HG02885 (cell line): ENCODE results near the gene RNF114.
"Not testable (repeated sequence)": the region's sequence is repeated elsewhere in the genome, so short reads cannot be mapped to it uniquely, and the experiment has no call there.

Source experiments
- ATAC-seq: cut with Tn5 transposase; IDR thresholded peaks from one replicate; pipeline ENCODE4 v1.9.1; 2021; ENCODE audit warnings: mild to moderate bottlenecking; ENCODE audit not compliant: unreplicated experiment, poor library complexity

Gene RNF114

DNA sequence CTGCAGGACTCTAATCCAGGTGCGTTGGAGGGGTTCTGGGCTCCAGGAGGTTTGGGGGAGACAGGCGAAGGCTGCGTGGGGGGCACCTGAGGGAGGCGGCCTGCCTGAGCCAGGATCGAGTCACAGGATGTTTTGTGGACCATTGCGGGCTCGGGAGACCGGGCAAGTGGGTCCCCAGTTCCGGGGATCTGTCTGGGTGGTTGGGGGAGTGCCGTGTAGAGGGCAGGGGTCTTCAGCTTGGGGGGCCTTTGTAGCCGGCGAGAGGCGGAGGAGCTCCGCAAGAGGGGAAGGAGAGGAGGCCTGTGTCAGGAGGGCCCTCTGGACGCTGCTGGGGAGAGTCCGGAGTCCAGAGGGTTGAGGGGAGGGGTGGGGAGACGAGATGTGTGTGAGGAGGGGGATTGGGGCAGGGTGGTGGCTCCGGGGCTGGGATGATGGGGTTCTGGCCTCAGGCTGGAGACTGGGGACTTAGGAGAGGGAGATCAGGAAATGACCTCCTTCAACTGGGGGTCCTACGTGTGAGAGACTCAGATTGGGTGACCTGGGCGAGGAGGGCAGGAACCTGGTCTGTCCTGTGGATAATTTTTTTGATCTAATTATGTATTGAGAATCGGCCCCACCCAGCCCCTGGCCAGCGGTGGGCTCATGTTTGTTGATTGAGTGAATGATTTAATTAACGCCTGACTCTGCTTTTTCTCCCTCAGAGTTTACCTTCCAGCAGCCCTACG, 47.1 kb downstream of the RNF114 start:
- ATAC-seq: no peak

DNA sequence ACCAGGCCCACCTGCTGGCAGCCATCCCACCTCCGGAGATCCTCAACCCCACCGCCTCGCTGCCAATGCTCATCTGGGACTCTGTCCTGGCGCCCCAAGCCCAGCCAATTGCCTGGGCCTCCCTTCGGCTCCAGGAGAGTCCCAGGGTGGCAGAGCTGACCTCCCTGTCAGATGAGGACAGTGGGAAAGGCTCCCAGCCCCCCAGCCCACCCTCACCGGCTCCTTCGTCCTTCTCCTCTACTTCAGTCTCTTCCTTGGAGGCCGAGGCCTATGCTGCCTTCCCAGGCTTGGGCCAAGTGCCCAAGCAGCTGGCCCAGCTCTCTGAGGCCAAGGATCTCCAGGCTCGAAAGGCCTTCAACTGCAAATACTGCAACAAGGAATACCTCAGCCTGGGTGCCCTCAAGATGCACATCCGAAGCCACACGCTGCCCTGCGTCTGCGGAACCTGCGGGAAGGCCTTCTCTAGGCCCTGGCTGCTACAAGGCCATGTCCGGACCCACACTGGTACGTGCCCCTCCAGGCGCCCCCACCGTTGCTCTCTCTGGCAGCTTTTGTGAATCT, 47.7 kb downstream of the RNF114 start:
- ATAC-seq: no peak

DNA sequence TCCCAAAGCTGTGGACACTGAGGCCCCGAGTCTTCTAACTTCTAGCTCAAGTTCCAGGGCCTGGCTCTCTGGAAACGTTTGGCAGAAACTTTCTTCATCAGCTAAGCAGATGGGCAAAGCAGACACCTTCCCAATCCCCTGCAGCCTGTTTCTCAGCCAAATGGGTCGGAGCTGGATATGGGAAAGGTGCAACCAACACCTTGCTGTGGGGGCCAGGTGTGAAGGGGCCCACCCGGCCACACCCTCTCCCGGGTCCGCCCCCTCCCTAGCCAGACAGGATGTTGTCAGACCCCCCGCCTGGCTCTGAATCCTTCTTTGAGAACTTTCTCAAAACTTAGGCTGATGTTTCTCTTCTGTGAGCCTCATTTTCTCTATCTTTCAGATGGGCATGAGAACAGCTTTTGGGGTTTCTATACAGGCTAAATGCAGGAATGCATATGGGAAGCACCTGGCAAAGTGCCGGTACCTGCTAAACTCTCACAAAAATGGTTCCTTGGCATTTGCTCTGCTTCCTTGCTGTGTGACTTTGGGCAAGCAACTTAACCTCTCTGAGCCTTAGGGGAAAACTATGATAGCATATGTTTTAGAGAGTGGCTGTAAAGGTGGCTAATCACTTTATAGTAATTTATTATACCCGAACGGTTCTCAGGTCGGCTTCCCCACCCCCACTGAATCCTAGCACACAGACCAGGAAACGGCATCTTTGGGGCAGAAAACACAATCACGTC, 48.4 kb downstream of the RNF114 start:
- ATAC-seq: no peak

DNA sequence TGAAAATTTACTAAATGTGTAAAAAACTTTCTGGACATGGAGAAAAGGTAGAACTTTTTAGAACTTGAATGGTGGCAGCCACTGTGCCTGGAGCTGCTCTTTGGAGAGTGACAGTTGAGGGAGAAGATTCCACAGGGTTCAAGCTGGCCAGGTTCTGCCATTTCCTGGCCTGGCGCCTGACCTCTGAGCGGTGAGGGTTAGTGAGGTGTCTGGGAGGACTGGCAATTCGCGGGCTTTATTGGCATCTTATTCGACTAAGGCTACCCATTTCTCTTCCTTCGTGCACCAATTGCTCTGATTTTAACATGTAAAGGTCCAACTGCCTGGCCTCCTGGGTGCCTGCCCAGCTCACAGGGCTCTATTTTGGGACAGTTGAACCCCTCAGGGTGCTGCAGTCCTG, 49.0 kb downstream of the RNF114 start:
- no peak for ATAC-seq

DNA sequence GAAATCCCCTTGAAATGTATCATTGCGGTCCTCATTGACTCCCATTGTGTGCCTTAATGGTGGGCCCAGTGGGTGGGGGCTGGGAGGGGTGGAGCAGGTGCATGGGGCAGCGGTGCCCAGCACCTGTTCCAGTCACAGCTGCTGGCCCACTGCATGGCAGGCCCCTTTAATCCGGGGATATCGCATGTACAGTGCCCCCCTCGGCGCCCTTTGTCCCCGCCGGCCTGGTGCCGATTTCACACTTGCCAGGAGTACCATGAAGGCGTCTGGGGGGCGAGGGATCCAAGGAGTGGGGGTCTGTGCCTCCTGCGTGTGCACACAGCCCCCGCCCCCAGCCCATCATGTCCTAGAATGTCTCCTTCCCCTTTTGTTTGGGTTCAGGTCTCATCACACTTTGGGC, 49.4 kb downstream of the RNF114 start:
- no peak for ATAC-seq

DNA sequence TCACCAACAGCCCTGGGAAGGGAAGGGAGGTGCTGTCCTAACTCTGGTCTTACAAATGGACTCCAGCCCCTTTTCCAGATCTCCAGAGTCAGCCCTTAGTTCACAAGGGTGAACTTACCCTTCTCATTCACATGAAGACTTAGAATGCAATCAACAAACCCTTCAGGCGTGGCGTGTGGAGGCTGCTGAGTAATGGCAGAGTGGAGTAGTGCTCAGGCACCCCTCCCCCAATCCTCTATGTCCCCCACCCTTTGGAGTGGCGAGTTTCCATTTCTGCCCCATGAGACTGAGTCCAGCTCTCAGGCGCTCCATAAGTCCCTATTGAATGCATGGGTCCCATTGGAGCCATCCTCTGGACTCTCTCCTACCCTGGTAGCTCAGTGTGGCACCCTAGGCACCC, 49.9 kb downstream of the RNF114 start:
- no peak for ATAC-seq

DNA sequence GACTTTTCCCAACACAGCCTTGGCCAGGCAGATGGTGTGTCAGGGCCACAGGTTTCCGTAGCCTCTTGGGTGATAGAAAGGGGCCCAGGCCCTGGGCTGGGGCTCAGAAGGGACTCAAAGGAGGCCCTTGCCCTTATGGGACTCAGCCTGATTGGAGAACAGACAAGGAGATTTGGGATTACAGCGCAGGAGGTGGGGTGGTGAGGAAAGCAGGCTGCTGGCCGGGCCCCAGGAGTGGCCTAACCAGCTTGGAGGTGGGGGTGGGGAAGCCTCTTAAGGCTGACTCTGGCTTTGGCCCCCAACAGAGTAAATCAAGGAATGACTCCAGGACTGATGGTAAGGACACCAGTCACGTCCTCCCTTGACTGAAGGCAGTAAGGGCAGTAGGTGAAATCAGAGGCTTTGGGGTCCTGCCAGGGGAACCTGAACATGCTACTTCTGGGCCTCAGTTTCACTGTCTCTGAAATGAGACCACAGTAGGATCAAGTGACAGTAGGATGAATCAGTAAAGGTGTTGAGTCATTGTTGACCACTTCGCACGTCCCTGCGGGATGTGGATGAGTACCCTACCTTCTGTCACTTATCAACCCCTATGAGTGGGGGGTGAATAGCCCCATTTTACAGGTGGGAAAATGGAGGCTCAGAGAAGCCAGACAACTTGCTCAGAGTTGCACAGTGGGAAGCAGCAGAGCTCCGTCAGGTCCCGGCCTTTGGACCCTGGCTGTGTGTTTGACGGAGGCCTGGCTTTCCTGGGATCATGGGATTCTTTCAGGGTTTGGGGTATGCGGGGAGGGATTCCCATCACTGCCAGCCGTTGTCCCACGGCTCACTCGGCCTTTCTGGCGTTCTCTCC, 51.0 kb downstream of the RNF114 start:
- no peak for ATAC-seq

DNA sequence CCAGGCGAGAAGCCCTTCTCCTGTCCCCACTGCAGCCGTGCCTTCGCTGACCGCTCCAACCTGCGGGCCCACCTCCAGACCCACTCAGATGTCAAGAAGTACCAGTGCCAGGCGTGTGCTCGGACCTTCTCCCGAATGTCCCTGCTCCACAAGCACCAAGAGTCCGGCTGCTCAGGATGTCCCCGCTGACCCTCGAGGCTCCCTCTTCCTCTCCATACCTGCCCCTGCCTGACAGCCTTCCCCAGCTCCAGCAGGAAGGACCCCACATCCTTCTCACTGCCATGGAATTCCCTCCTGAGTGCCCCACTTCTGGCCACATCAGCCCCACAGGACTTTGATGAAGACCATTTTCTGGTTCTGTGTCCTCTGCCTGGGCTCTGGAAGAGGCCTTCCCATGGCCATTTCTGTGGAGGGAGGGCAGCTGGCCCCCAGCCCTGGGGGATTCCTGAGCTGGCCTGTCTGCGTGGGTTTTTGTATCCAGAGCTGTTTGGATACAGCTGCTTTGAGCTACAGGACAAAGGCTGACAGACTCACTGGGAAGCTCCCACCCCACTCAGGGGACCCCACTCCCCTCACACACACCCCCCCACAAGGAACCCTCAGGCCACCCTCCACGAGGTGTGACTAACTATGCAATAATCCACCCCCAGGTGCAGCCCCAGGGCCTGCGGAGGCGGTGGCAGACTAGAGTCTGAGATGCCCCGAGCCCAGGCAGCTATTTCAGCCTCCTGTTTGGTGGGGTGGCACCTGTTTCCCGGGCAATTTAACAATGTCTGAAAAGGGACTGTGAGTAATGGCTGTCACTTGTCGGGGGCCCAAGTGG, 51.9 kb downstream of the RNF114 start:
- ATAC-seq: no peak

DNA sequence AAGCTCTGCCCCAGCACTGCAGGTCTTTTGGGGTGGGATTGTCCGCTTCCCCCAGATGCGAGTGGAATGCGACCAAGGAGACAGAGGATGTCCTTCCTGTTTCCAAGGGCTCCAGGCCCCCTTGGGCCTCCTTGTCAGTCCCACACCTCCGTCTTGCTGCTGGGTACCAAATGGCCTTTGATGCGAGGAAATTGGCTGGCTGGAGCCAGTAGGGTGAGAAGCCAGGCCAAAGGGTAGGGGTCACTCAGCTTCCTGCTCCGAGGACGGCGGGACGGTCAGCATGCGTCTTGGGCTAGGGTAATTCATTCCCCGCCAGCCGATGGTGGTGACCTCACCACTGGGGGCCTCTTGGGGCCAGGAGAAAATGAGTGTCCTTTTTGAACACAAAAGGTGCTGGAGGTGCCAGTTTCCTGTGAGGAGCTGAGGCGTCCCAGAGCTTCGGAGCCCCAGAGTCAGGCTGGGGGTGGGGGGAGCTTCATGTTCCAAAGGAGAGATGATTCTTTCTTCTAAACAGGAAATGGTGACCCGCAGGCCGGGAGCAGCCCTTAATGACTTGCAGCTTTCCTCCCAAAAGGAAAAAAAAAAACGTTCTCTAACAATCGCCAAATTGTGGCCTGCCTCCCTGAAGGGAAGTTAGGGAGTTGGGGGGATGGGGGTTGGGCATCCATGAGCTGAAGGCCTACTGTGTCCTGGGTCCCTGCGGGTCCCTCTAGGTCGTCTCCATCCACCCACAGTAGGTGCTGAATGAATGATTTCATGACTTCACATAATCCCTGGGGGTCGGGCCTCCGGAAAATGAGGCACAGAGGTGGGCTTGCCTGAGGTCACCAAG, 53.3 kb downstream of the RNF114 start:
- no peak for ATAC-seq

DNA sequence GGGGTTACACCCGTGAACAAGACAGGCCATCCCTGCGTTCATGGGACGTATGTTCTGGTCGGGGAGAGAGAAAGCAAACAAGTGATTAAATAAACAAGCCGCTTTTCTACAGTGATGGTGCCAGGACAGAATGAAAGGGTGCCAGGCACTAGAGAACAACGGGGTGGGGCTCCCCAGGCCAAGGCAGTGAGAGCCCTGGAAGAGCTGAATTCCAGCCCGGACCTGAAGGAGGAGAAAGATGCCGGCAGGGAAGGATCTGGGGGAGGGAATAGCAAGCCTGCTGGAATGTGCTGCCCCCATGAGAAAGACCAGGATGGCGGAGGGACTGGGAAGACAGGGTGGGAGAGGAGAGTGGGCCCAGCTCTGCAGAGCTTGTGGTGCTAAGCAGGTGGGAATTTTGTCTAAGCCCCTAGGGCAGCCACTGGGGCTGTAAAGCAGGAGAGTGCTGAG, 54.1 kb downstream of the RNF114 start:
- ATAC-seq: no peak

DNA sequence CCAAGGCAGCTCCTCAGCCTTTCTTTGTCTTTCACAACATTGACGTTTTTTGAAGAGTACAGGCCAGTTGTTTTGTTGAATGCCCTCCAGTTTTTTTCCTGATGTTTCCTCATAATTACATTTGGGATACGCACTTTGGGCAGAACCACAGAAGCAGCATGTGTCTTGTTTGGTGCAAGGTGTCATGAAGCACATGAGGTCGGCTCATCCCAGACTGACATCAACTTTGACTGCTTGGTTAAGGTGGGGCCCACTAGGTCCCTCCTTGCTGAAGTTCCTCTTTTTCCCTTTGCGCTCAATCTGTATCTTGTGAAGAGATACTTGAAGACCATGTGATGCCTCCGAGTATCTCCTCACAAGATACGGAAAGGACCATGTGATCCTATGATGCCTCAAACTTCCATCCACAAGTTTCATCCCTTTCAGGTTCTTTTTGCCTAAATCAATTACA, 57.1 kb downstream of the RNF114 start:
- ATAC-seq: no peak

DNA sequence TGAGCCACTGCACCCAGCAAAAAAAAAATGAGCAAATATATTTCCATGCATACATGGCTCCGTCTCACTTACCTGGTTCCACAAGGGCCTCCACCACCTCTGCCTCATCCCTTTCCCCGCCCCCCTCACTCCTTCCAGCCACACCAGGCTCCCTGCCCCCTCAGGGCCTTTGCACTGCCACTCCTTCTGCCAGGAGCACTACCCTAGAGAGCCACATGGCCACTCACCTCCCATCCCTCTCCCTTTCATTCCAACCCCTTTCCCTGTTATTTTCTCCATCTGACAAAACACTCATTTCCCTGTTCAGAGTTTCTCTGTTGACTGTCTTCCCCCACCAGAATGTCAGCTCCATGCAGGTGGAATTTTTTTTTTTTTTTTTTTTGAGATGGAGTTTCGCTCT, 59.4 kb downstream of the RNF114 start:
- ATAC-seq: no peak

DNA sequence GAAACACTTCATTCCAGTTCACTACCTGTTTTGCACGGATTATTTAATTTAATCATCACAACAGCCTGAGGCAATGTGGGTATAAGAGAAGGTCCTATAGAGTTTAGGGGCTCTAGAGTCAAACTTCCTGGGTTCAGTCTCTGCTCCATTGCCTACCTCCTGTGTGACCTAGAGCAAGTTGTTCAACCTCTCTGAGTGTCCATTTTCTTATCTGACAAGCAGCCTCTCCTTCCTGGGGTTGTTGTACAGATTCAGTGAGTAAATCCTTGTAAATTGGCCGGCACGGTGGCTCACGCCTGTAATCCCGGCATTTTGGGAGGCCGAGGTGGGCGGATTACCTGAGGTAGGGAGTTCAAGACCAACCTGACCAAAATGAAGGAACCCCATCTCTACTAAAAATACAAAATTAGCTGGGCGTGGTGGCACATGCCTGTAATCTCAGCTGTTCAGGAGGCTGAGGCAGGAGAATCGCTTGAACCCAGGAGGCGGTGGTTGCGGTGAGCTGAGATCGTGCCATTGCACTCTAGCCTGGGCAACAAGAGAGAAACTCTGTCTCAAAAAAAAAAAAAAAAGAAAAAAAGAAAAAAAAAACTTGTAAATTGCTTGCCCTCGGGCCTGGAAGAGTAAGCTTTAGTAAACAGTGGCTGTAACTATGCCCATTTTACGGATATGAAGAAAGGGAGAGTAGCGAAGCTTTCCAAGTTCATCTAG, 62.4 kb downstream of the RNF114 start:
- not testable (repeated sequence) for ATAC-seq

DNA sequence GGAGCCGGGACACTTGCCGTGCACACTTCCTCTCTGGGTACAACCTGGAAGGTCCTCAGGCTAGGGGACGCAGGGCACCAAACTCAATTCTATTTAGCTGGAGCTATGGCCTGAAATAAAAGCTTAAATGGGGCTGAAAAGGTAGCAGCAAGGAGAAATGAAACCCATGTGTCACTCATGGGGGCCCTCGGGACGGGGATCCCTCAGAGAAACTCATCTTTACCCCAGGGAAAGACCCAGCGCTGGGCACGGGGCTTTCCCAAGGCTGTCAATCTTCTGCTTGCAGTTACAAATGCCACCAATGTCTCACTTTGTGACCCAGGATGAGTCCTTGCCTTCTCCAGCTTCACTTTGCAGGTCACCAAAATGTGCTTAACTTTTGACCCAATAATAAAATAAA, 63.1 kb downstream of the RNF114 start:
- ATAC-seq: no peak

DNA sequence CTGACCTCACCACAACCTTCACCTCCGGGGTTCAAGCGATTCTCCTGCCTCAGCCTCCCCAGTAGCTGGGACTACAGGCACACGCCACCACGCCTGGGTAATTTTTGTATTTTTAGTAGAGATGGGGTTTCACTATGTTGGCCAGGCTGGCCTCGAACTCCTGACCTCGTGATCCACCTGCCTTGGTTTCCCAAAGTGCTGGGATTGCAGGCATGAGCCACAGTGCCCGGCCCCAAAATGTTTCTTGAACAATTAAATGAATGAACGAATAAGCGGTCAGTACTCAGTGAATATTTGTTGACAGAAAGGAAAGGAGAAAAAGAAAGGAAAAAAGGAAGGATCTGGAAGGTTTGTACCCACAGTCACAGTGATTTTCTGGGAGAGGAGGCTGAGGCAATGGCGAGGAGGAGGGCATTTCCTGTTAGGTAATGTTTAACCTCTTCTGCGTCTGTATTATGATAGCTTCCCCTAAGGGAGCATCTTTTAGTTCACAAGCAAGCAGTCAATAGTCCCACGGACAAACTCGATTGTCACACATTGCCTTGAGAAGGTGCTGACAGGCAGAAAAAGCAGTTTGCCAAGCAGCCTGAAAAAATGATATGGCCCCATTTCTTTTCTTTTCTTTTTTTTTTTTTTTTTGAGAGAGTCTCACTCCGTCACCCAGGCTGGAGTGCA, 64.5 kb downstream of the RNF114 start:
- not testable (repeated sequence) for ATAC-seq

DNA sequence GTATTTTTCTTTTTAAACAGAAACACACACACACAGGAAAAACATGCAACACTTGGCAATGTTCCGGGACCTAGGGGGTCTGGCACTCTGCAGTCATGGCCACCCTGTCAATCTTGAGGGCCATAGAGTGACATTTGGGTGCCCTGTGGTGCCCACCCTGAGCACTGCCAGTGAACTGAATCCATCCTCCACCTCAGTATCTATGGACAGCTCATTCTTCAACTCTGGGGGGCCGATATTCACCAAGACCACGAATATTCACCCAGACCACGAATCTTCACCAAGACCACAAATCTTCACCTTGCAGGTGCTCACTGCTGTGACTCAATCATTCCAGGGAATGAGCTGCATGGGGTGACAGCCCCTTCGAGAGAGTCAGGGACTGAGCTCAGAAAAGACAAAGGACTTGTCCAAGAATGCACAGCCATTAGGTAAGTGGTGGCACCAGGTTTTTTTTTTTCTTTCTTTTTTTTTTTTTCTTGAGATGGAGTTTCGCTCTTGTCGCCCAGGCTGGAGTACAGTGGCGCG, 65.7 kb downstream of the RNF114 start:
- ATAC-seq: no peak

DNA sequence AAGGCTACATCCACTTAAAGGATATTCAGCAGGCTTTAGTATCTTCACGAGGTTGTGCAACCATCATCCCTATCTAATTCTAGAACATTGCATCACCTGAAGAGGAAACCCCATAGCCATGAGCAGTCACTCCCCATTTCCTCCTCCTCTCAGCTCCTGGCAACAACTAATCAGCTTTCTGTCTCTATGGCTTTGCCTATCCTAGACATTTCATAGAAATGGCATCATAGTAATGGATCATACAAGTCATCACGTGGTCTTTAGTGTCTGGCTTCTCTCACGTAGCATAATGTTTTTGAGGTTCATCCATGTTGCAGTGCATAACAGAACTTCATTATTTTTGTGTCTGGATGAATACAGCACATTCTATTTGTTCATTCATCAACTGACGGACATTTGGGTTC, 67.1 kb downstream of the RNF114 start:
- ATAC-seq: no peak
